HT-29 (cell line): ENCODE data around the gene SMIM33. TPM values are rescaled to one million over a fixed set of nuclear protein-coding genes. Genes with fewer than 3 reads are reported as not detected.

Source experiments
- small RNA-seq: library from RNA; depleted of rRNA; stranded (forward); fragments of <200 nt; gene quantifications from one replicate; pipeline ENCODE3, GENCODE V24; 2014
- total RNA-seq: library from RNA; depleted of rRNA; stranded (reverse); fragments of >200 nt; shearing (Covaris generic); gene quantifications from 2 replicates; pipeline ENCODE4 v1.2.3, GENCODE V29; 2014; rRNA removed

SMIM33 gene
- total RNA-seq, 1 experiment from 2014 or later: 0.05 TPM

Small RNA genes within 50 kb of the gene (small RNA-seq; reads per million reads assigned to genes)
- 5.2 reads per million, percentile 83 among the genes with 10 or more reads in this experiment for gene RNU5B-4P

Other genes with a start within 250 kb of the SMIM33 start
- 179 and 199 TPM in 2 replicates for gene MATR3, start 177.3 kb upstream of the SMIM33 start, total RNA-seq
- 28.5 and 29.4 TPM in 2 replicates for gene PAIP2, start 129.2 kb upstream of the SMIM33 start, total RNA-seq
- 0.39 and 0.74 TPM in 2 replicates for gene SLC23A1, start 87.7 kb upstream of the SMIM33 start, total RNA-seq
- 0.25 TPM in 1 of 2 replicates, not detected in the other for gene MZB1, start 81.1 kb upstream of the SMIM33 start, total RNA-seq
- gene PROB1, start 75.9 kb upstream of the SMIM33 start, total RNA-seq: 1.5 and 2.0 TPM in 2 replicates
- gene SPATA24, start 66.9 kb upstream of the SMIM33 start, total RNA-seq: 3.8 and 10.4 TPM in 2 replicates
- 0.44 and 0.81 TPM in 2 replicates for gene DNAJC18, start 31.5 kb upstream of the SMIM33 start, total RNA-seq
- gene ECSCR, start 8.3 kb upstream of the SMIM33 start, total RNA-seq: not detected in 2 replicates
- 19.1 and 26.1 TPM in 2 replicates for gene STING1, start 11.8 kb downstream of the SMIM33 start, total RNA-seq
- gene UBE2D2, start 90.3 kb downstream of the SMIM33 start, total RNA-seq: 83.5 and 91.9 TPM in 2 replicates
- 211 and 220 TPM in 2 replicates for gene CXXC5, start 177.3 kb downstream of the SMIM33 start, total RNA-seq